Suppressor macrophage treated with lipopolysaccharide for 4 hours (primary cell): Measurements from ENCODE around the gene MRI1.

Experiments used
- DNase-seq: peaks from one replicate; pipeline ENCODE4 v3.0.0-alpha.2; 2020

MRI1 gene

DNA sequence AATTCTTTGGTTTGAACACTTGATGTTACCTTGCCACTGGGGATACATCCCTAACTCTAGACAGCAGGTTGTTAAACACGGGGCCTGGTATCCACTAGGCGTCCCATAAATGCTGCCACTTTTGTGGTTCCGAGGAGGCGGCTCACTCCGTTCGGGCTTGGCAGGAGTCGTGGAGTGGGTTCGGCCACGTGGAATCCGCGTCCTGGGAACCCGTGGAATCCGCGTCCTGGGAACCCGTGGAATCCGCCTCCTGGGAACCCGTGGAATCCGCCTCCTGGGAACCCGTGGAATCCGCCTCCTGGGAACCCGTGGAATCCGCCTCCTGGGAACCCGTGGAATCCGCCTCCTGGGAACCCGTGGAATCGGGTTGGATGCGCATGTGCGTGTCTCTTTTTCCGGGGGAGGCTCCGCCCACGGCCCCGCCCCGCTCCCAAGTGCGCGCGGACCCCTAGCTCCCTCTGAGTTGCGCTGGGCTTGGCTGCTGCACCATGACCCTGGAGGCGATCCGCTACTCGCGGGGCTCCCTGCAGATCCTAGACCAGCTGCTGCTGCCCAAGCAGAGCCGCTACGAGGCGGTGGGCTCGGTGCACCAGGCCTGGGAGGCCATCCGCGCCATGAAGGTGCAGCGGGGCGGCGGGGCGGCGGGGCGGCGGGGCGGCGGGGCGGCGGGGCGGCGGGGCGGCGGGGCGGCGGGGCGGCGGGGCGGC lies at the start of gene MRI1:
Gene MRI1, plus strand, starts transcription at position 422 of the 707 bp plus-strand sequence. Its CDS starts 67 bp downstream, at position 489.
- peak; percentile 65 for DNase-seq

GRCh38 chr19:13717194-13717643 lies 47.1 kb upstream of the MRI1 start:
- no peak for DNase-seq

DNA sequence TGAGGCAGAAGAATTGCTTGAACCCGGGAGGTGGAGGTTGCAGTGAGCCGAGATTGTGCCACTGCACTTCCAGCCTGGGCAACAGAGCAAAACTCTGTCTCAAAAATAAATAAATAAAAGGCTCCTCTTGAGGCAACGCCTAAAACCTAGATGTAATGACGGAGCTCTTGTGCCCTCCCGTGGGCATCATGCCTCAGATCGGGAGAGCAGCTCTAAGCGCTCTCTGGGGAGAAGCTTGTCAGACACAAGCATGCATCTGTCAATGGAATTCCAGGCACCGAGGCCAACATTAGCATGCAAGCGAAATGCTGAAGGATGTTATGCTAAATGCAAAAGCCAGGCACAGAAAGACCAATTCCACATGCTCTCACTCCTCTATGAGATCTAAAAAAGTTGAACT lies 45.6 kb upstream of the MRI1 start:
- DNase-seq: no peak

DNA sequence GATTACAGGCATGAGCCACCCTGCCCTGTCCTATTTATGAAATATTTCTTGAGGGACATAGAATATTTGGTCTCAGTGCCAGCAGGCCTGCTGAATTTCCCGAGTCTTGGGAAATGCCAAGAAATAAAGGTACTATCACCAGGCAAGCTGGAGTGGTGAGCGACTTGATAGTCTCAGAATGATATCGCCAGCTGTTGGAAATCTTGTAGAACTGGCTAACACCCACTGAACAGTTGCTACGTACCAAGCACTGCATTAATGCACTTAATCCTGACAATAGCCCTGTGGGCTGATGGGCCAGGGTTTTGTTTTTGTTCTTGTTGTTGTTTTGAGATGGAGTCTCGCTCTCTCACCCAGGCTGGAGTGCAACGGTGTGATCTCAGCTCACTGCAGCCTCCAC lies 42.2 kb upstream of the MRI1 start:
- no peak for DNase-seq

- no peak for DNase-seq
Measured at GRCh38 chr19:13723206-13723605, 41.1 kb upstream of the MRI1 start.

DNA sequence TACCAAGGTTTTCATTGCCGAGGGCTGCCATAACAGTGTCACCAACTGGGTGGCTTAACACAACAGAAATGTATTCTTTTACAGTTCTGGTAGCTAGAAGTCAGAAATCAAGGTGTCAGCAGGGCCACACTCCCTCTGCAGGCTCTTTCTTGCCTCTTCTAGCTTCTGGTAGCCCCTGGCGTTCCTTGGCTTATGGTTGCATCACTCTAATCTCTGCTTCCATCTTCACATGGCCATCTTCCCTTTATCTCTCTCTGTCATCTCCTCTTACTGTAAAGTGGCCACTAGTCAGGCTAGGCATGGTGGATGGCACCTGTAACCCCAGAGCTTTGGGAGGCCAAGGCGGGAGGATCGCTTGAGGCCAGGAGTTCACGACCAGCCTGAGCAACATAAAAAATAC lies 38.0 kb upstream of the MRI1 start:
- no peak for DNase-seq

GRCh38 chr19:13727798-13728197 lies 36.5 kb upstream of the MRI1 start:
- no peak for DNase-seq

GRCh38 chr19:13729859-13730258 lies 34.5 kb upstream of the MRI1 start:
- DNase-seq: peak; percentile 46

GRCh38 chr19:13731147-13731964 lies 33.0 kb upstream of the MRI1 start:
- DNase-seq: peak; percentile 95

- no peak for DNase-seq
Measured at GRCh38 chr19:13732337-13732736, 32.0 kb upstream of the MRI1 start.

DNA sequence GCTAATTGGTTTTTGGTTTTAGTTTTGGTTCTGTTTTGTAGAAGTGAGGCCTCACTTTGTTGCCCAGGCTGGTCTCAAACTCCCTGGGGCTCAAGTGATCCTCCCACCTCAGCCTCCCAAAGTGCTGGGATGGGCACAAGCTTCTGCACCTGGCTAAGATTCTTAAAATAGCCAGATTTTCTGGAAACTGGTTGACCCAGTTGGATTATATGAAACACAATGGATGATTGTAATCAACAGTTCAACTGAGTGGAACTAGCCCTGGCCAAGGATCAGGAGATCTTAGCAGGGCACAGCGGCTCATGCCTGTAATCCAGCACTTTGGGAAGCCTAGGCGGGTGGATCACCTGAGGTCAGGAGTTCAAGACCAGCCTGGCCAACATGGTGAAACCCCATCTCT lies 29.6 kb upstream of the MRI1 start:
- no peak for DNase-seq

GRCh38 chr19:13738073-13738472 lies 26.2 kb upstream of the MRI1 start:
- no peak for DNase-seq

- no peak for DNase-seq
Measured at GRCh38 chr19:13741893-13742292, 22.4 kb upstream of the MRI1 start.

GRCh38 chr19:13742756-13743155 lies 21.6 kb upstream of the MRI1 start:
- DNase-seq: no peak

- DNase-seq: peak; percentile 52
Measured at GRCh38 chr19:13744174-13744573, 20.1 kb upstream of the MRI1 start.

DNA sequence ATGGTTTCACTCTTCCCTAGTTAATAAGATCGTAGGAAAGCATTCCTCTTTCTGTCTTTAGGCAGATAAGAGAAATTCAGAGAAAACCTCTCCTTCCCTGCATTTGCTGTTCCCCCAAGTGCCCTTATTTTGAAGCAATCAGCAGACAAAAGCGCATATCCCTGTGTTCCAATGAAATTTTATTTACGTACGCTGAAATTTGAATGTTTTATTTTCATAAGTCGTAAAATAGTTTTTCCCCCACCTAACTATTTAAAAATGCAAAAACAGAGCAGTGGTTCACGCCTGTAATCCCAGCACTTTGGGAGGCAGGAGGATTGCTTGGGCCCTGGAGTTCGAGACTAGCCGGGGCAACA lies 17.2 kb upstream of the MRI1 start:
- no peak for DNase-seq

- DNase-seq: peak; percentile 71
Measured at GRCh38 chr19:13748169-13748828, 16.0 kb upstream of the MRI1 start.

DNA sequence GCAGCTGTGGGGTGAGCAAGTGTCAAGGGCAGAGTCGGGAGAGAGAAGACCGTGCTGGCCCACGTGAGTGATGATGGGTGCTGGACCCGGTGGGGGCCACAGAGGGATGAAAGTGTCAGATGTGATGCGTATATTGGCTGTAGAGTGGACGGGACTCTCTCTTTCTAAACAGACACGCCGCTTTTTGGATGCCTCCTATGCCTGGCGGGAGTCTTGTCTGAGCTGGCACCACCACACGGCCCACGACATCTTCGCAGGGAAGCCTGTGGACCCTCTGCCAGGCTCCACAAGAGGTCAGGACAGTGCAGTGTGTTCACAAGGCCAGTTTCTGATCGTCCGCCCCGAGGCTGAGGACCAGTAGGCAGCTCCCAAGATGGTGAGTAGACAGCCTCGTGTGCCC lies 12.9 kb upstream of the MRI1 start:
- no peak for DNase-seq

GRCh38 chr19:13753622-13754021 lies 10.7 kb upstream of the MRI1 start:
- peak; percentile 51 for DNase-seq

DNA sequence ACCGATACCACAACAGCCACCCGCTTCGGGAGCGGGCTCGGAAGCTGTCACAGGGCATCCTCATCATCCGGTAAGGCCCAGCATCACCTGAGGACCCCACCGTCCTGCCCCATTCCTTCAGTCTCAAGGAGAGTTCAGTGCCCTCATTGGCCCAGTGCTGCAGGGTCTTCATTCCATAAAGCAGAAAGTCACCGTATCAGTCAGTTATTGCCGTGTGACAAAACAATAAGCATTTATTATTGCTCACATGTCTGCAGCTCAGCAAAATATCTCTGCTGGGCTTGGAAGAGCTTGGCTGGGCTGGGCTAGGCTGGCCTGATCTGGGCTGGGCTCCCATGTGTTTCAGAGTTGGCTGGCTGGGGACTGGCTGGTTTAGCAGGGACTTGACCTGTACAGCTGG lies 8.1 kb upstream of the MRI1 start:
- no peak for DNase-seq

DNA sequence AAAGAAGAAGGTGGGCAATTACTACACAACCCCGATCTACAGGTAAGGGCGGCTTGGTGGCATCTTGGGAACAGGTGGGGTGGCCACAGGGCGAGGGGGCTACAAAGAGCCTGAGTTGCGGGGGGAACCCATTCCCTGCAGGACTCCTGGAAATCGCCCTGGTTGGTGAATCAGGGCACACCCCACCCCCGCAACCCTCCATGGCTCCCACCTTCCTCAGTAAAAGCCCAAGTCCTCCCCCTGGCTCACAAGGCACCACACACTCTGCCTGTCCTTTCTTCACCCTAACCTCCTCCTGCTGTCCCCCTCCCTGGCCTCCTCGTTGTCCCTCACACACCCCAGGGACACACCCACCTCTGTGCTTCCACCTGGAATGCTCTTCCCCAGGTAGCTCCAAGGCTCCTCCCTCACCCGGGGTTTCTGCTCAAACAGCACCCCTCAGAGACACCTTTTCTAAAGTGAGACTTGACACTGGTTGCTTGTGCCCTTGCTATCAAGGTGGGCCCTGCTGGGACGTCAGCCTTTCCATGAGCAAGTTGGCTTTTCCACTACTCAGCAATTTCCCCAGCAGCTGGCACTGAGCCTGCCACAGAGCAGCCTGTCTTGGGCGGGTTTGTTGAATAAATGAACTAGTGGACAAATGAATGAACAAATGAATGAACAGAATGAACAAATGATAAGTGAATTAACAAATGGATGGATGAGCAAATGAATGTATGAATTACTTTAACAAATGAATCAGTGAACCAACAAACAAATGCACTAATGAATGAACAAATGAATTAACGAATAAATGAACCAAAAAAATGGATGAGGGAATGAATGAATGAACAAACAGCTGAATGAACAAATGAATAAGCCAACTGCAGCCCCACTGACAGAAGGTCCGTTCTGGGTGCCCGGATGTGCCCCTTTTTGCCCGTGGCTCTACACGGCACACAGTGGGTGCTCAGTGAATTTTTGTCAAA lies 6.2 kb upstream of the MRI1 start:
- DNase-seq: no peak

DNA sequence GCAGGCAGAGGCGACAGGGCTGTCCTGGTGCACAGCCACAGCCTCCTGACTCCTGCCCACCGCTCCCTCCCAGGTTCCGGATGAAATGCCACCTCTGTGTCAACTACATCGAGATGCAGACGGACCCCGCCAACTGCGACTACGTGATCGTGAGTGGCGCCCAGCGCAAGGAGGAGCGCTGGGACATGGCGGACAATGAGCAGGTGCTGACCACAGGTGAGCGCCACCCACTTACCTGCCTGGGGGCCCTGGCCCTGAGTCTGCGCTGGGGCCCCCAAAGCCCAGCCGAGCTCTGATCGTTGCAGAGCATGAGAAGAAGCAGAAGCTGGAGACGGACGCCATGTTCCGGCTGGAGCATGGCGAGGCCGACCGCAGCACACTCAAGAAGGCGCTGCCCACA lies 5.5 kb upstream of the MRI1 start:
- DNase-seq: no peak

DNA sequence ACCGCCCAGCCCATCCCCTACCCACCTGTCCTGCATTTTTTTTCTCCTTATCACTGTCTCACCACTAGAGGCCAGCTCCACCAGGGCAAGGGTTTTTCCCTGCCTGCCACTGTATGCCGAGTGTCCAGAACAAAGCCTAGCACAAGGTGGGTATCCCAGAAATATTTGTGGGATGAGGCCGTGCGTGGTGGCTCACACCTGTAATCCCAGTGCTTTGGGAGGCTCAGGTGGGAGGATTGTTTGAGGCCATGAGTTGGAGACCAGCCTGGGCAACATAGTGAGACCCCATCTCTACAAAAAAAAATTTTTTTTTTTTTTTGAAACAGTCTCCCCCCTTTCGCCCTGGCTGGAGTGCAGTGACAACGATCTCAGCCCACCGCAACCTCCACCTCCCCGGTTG lies 2.9 kb upstream of the MRI1 start:
- DNase-seq: no peak
